ENCODE results near the gene SERTAD3. TPM values are rescaled to one million over a fixed set of nuclear protein-coding genes. Genes with fewer than 3 reads are reported as not detected.
"Not testable (repeated sequence)": the region's sequence is repeated elsewhere in the genome, so short reads cannot be mapped to it uniquely, and the experiment has no call there.

The SERTAD3 gene
- total and polyA plus RNA-seq, 2 of the 8 experiments (the other 6 are each of a cell fraction or from before 2014, with no cell fraction given) = 15.1 to 32.1 TPM

DNA sequence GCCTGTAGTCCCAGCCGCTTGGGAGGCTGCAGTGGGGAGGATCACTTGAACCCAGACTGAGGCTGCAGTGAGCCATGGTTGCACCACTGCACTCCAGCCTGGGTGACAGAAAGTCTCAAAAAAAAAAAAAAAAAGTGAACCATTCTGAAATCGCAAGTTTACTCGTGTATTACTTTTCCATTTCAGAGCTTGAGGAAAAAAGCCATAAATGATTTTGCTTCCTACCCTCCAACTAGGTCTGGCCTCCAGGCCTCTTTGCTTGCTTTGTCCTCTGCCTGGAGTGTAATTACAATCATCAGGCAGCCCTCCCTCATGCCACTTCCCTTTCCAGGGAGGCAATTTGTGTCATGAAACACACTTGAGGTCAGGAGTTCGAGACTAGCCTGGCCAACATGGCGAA lies 12.9 kb upstream of the SERTAD3 start (continued):
- TF ChIP-seq RNF2 (IDR thresholded peaks at IDR 0.05; ENCODE audit: borderline replicate concordance, low read depth, low read length, missing control alignments, poor library complexity, severe bottlenecking) = no peak
- TF ChIP-seq, protein P1, sequence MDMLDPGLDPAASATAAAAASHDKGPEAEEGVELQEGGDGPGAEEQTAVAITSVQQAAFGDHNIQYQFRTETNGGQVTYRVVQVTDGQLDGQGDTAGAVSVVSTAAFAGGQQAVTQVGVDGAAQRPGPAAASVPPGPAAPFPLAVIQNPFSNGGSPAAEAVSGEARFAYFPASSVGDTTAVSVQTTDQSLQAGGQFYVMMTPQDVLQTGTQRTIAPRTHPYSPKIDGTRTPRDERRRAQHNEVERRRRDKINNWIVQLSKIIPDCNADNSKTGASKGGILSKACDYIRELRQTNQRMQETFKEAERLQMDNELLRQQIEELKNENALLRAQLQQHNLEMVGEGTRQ (IDR thresholded peaks at IDR 0.05; ENCODE audit: low read length) = no peak
- no peak for TF ChIP-seq CREB1 (IDR thresholded peaks at IDR 0.05)
- TF ChIP-seq RAD21 (IDR thresholded peaks at IDR 0.05 in 1 of 2, conservative IDR thresholded peaks at IDR 0.05 in 1 of 2; ENCODE audit: low read depth in 2 of 2, low read length in 2 of 2) = no peak
- TF ChIP-seq SRF (IDR thresholded peaks at IDR 0.05; ENCODE audit: low read depth, low read length) = no peak

DNA sequence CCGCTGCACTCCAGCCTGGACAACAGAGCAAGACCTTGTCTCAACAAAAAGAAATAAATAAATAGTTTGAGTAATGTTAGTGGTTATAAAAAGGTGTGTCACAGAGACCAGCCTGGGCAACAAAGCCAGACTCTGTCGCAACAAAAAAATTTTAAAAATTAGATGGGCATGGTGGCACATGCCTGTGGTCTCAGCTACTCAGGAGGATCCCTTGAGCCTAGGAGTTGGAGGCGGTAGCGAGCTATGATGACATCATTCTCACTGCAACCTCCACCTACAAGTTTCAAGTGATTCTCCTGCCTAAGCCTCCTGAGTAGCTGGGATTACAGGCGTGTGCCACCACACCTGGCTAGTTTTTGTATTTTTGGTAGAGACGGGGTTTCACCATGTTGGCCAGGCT lies 9.8 kb upstream of the SERTAD3 start:
- not testable (repeated sequence) for H4K5ac ChIP-seq (ENCODE audit: insufficient read length, low read depth, low read length); H2BK20ac ChIP-seq (ENCODE audit: low read length); H2BK5ac ChIP-seq (ENCODE audit: low read depth, low read length); H3K4me3 ChIP-seq (ENCODE audit: extremely low read depth in 1 of 4, insufficient read depth in 2 of 4, low read depth in 3 of 4, low read length in 4 of 4); H3K9ac ChIP-seq (replicated peaks in 1 of 4; ENCODE audit: extremely low read depth in 1 of 4, low read depth in 3 of 4, low read length in 3 of 4); FAIRE-seq; H3K4me2 ChIP-seq (ENCODE audit: insufficient read depth in 1 of 2, low read depth in 2 of 2, low read length in 2 of 2); H2BK15ac ChIP-seq (ENCODE audit: low read length); H3K27me3 ChIP-seq (replicated peaks in 1 of 4; ENCODE audit: control insufficient read depth in 3 of 4, extremely low read depth in 1 of 4, insufficient read depth in 3 of 4, low read length in 3 of 4); H3K79me2 ChIP-seq (ENCODE audit: control insufficient read depth in 1 of 2, insufficient read depth in 2 of 2, low read length in 2 of 2); H3K4me1 ChIP-seq (replicated peaks in 1 of 4; ENCODE audit: control insufficient read depth in 3 of 4, insufficient read depth in 4 of 4, low read length in 3 of 4); H4K8ac ChIP-seq (ENCODE audit: extremely low read depth, insufficient read depth, low read length); H3K14ac ChIP-seq (ENCODE audit: insufficient read length); H4K20me1 ChIP-seq (replicated peaks in 1 of 2; ENCODE audit: control insufficient read depth in 1 of 2, insufficient read depth in 2 of 2, low read length in 2 of 2); H3K23ac ChIP-seq (ENCODE audit: insufficient read length); H2AFZ ChIP-seq (ENCODE audit: low read length); H3K56ac ChIP-seq (replicated peaks; ENCODE audit: insufficient read length, low read depth, low read length); H2BK120ac ChIP-seq (replicated peaks; ENCODE audit: low read depth, low read length); H3K4ac ChIP-seq (replicated peaks; ENCODE audit: insufficient read length, low read depth, low read length); H3K23me2 ChIP-seq (ENCODE audit: low read depth, low read length); H2BK12ac ChIP-seq (ENCODE audit: low read depth, low read length); H4K91ac ChIP-seq (replicated peaks; ENCODE audit: insufficient read length, low read length); DNase-seq (ENCODE audit: low read depth in 1 of 2, low spot score in 2 of 2); H3K18ac ChIP-seq (ENCODE audit: extremely low read depth, low read length); H3K27ac ChIP-seq (ENCODE audit: low read depth, low read length); H2AK5ac ChIP-seq (ENCODE audit: low read depth, low read length); H3K79me1 ChIP-seq (ENCODE audit: low read depth, low read length); H3K9me3 ChIP-seq (ENCODE audit: insufficient read depth in 2 of 2, low read depth in 1 of 2, low read length in 1 of 2); H3K36me3 ChIP-seq (ENCODE audit: control insufficient read depth in 2 of 4, insufficient read depth in 4 of 4, low read length in 3 of 4)
- ChIA-PET CTCF (ENCODE audit: partially characterized antibody) (interaction anchor here (0.6 to 6.2 kb wide), 7 partner anchors 9 to 149 kb away, joined by 3 to 49 read pairs (median 3); partner anchors contain the start of gene BLVRB), POLR2A (ENCODE audit: partially characterized antibody) (interaction anchor here (1.2 to 3.0 kb wide), 4 partner anchors 7 to 31 kb away, joined by 3 to 16 read pairs (median 8); partner anchors contain the start of gene SERTAD3)
- WGBS, 2 experiments (ENCODE audit: extremely low coverage in 1 of 2, insufficient coverage in 1 of 2, insufficient read length in 1 of 2, insufficient replicate concordance in 2 of 2, low coverage in 1 of 2, low lambda C conversion rate in 2 of 2, missing lambda C conversion rate in 1 of 2) = 88% methylated on average over 6 of the region's 6 CpGs; no CpG with 5 or more reads in 1 of the 2 experiments
